HCT116 (cell line): ENCODE results near the gene GTPBP2. TPM values are rescaled to one million over a fixed set of nuclear protein-coding genes. Genes with fewer than 3 reads are reported as not detected.

Experiments
- ATAC-seq: fragments of 200-7000 bp; cut with Tn5 transposase; 2 replicates; pipeline ENCODE4 v1.9.1; 2020; ENCODE audit warnings: mild to moderate bottlenecking, moderate library complexity
- BruUV-seq: library from RNA; stranded (reverse); fragments of 400-500 nt; replicated peaks from 2 replicates; lab custom pipeline; 2021; lab: Mats Ljungman, UMichigan
- CTCF ChIA-PET: fragments of 300-600 bp; sonication (Branson Sonifier 250); formaldehyde crosslinking; loops from one replicate; lab custom pipeline; 2021; ENCODE audit warnings: antibody characterized with exemption; lab: Charles Lee
- POLR2A ChIA-PET: fragments of 300-600, 350-600 bp; sonication (Branson Sonifier 250); formaldehyde crosslinking; loops from one replicate; lab custom pipeline; 2021; ENCODE audit warnings: antibody characterized with exemption; lab: Charles Lee
- RAD21 ChIA-PET, 2 experiments: fragments of 300-600 bp; sonication (Branson Sonifier 250); formaldehyde crosslinking; loops; one replicate each; lab custom pipeline; 2023; ENCODE audit warnings: low total read pairs in 2 of 2; ENCODE audit not compliant: uncharacterized antibody in 2 of 2, unreplicated experiment in 2 of 2, low non-redundant PET in 1 of 2; lab: Charles Lee
- DNase-seq: peaks from one replicate; pipeline ENCODE4 v3.0.0-alpha.2; 2010; ENCODE audit warnings: low read depth, low spot score
- H2AFZ ChIP-seq: fragments of 200-600 bp; shearing (Covaris generic), sonication (generic); 2 replicates; pipeline ENCODE4 v1.6.1; 2017; ENCODE audit warnings: low read depth, mixed run types, mixed read lengths, antibody characterized with exemption, low read length; ENCODE audit not compliant: poor library complexity, severe bottlenecking
- H3K27ac ChIP-seq: 2 replicates; pipeline ENCODE4 v1.5.1; 2012; ENCODE audit warnings: low read depth, low read length
- H3K27me3 ChIP-seq: fragments of 200-600 bp; sonication (generic); 2 replicates; pipeline ENCODE4 v1.6.1; 2016; ENCODE audit warnings: mixed run types, low read length, mixed read lengths; ENCODE audit not compliant: insufficient read depth
- H3K36me3 ChIP-seq, 2 experiments: fragments of 200-500 bp in 1 of 2; fragments of 200-600 bp in 1 of 2; sonication (Bioruptor generic) in 1 of 2; sonication (generic) in 1 of 2; 2 replicates each; pipeline versions ENCODE4 v1.5.1 to v1.6.1; 2014 to 2016; ENCODE audit warnings: low read length in 2 of 2, inconsistent platforms in 1 of 2, mixed read lengths in 1 of 2, mixed run types in 1 of 2; ENCODE audit not compliant: insufficient read depth in 2 of 2, control insufficient read depth in 1 of 2
- H3K4me1 ChIP-seq, 2 experiments: fragments of 200-600 bp in 1 of 2; sonication (generic) in 1 of 2; 2 replicates each; pipeline versions ENCODE4 v1.5.1 to v1.6.1; 2012 to 2017; ENCODE audit warnings: low read length in 2 of 2, inconsistent platforms in 1 of 2, mild to moderate bottlenecking in 1 of 2, mixed read lengths in 1 of 2, mixed run types in 1 of 2, moderate library complexity in 1 of 2; ENCODE audit not compliant: insufficient read depth in 2 of 2, control insufficient read depth in 1 of 2
- H3K4me2 ChIP-seq: fragments of 200-600 bp; sonication (generic); 2 replicates; pipeline ENCODE4 v1.6.1; 2017; ENCODE audit warnings: mixed run types, low read length, mixed read lengths
- H3K4me3 ChIP-seq, 2 experiments: fragments of 200-600 bp in 1 of 2; sonication (generic) in 1 of 2; replicated peaks in 1 of 2; 2 replicates each; pipeline ENCODE4 v1.5.1; 2011 to 2016; ENCODE audit warnings: low read length in 2 of 2, control low read depth in 1 of 2, low read depth in 1 of 2, mild to moderate bottlenecking in 1 of 2, mixed read lengths in 1 of 2, mixed run types in 1 of 2
- H3K79me2 ChIP-seq: fragments of 200-600 bp; sonication (generic); 2 replicates; pipeline ENCODE4 v1.6.1; 2017; ENCODE audit warnings: mild to moderate bottlenecking, mixed run types, low read length, moderate library complexity, mixed read lengths; ENCODE audit not compliant: insufficient read depth
- H3K9ac ChIP-seq: fragments of 200-600 bp; sonication (generic); 2 replicates; pipeline ENCODE4 v1.6.1; 2016; ENCODE audit warnings: low read length, mixed read lengths
- H3K9me2 ChIP-seq: fragments of 200-600 bp; sonication (generic), shearing (Covaris generic); 2 replicates; pipeline ENCODE4 v1.6.1; 2017; ENCODE audit warnings: mixed run types, mild to moderate bottlenecking, moderate library complexity; ENCODE audit not compliant: insufficient read depth
- H3K9me3 ChIP-seq, 2 experiments: fragments of 200-500 bp in 1 of 2; fragments of 200-600 bp in 1 of 2; sonication (Bioruptor generic) in 1 of 2; sonication (generic) in 1 of 2; 2 replicates each; pipeline ENCODE4 v1.6.1; 2014 to 2017; ENCODE audit warnings: low read length in 2 of 2, mixed read lengths in 2 of 2, inconsistent platforms in 1 of 2, low read depth in 1 of 2, mild to moderate bottlenecking in 1 of 2, mixed run types in 1 of 2, moderate library complexity in 1 of 2; ENCODE audit not compliant: control insufficient read depth in 1 of 2, insufficient read depth in 1 of 2
- H4K20me1 ChIP-seq: fragments of 200-600 bp; sonication (generic), shearing (Covaris generic); 2 replicates; pipeline ENCODE4 v1.6.1; 2017; ENCODE audit warnings: mixed run types, mild to moderate bottlenecking, moderate library complexity; ENCODE audit not compliant: insufficient read depth
- ATF3 ChIP-seq: IDR thresholded peaks from 2 replicates; pipeline ENCODE4 v1.6.1; 2012
- CBX3 ChIP-seq: IDR thresholded peaks from 2 replicates; pipeline ENCODE4 v1.6.1; 2012; ENCODE audit warnings: low read depth
- CEBPB ChIP-seq: IDR thresholded peaks from 2 replicates; pipeline ENCODE4 v1.6.1; 2012; ENCODE audit warnings: low read depth
- CTCF ChIP-seq, 3 experiments: fragments of 200-600 bp in 1 of 3; sonication (generic) in 1 of 3; IDR thresholded peaks in 2 of 3; conservative IDR thresholded peaks in 1 of 3; 2 replicates each; pipeline ENCODE4 v1.5.1; 2012 to 2017; ENCODE audit warnings: low read depth in 2 of 3, low read length in 2 of 3, antibody characterized with exemption in 1 of 3, borderline replicate concordance in 1 of 3, control low read depth in 1 of 3, mild to moderate bottlenecking in 1 of 3, mixed read lengths in 1 of 3, mixed run types in 1 of 3, moderate library complexity in 1 of 3; ENCODE audit not compliant: insufficient read depth in 1 of 3
- EGR1 ChIP-seq: IDR thresholded peaks from 2 replicates; pipeline ENCODE4 v1.6.1; 2012; ENCODE audit warnings: low read depth
- ELF1 ChIP-seq: IDR thresholded peaks from 2 replicates; pipeline ENCODE4 v1.6.1; 2012; ENCODE audit warnings: low read depth, borderline replicate concordance
- EZH2 ChIP-seq: fragments of 200-600 bp; sonication (generic); IDR thresholded peaks from 2 replicates; pipeline ENCODE4 v1.6.1; 2017; ENCODE audit warnings: antibody characterized with exemption, mixed run types
- EZH2phosphoT487 ChIP-seq: fragments of 200-600 bp; IDR thresholded peaks from 2 replicates; pipeline ENCODE4 v1.6.1; 2018; ENCODE audit warnings: antibody characterized with exemption, borderline replicate concordance
- FOSL1 ChIP-seq: IDR thresholded peaks from 2 replicates; pipeline ENCODE4 v1.6.1; 2012; ENCODE audit warnings: low read depth
- JUND ChIP-seq: IDR thresholded peaks from 2 replicates; pipeline ENCODE4 v1.6.1; 2012
- MAX ChIP-seq: IDR thresholded peaks from 2 replicates; pipeline ENCODE4 v1.6.1; 2012
- POLR2A ChIP-seq: IDR thresholded peaks from 2 replicates; pipeline ENCODE4 v1.7.0; 2011; ENCODE audit warnings: borderline replicate concordance; ENCODE audit not compliant: insufficient read depth, insufficient read length; ENCODE audit errors: extremely low read depth
- POLR2AphosphoS5 ChIP-seq: IDR thresholded peaks from 2 replicates; pipeline ENCODE4 v1.6.1; 2011; ENCODE audit warnings: mild to moderate bottlenecking, low read depth, low read length, moderate library complexity
- REST ChIP-seq: IDR thresholded peaks from 2 replicates; pipeline ENCODE4 v1.6.1; 2012; ENCODE audit warnings: low read depth
- SIN3A ChIP-seq: IDR thresholded peaks from 2 replicates; pipeline ENCODE4 v1.6.1; 2012; ENCODE audit warnings: low read depth
- SP1 ChIP-seq: IDR thresholded peaks from 2 replicates; pipeline ENCODE4 v1.6.1; 2012; ENCODE audit warnings: low read depth
- SRF ChIP-seq: IDR thresholded peaks from 2 replicates; pipeline ENCODE4 v1.6.1; 2012; ENCODE audit warnings: low read depth
- TCF7L2 ChIP-seq: IDR thresholded peaks from 2 replicates; pipeline ENCODE4 v1.7.0; 2011; ENCODE audit warnings: borderline replicate concordance, inconsistent platforms; ENCODE audit not compliant: insufficient read depth, insufficient read length; ENCODE audit errors: extremely low read depth
- ZFX ChIP-seq: fragments of 450-650 bp; IDR thresholded peaks from 2 replicates; pipeline ENCODE4 v1.6.1; 2017
- ZNF274 ChIP-seq: fragments of 200-500 bp; sonication (Bioruptor generic); IDR thresholded peaks from 2 replicates; pipeline ENCODE4 v1.6.1; 2014; ENCODE audit warnings: mild to moderate bottlenecking, low read depth, low read length, inconsistent platforms
- intact Hi-C: fragments of 100-400 bp; cut with micrococcal nuclease; formaldehyde crosslinking; loops from 2 replicates; pipeline ENCODE4 v1.10.0; 2022
- total RNA-seq: library from RNA; stranded (reverse); gene quantifications from one replicate; pipeline ENCODE4 v1.2.1, GENCODE V29; 2021; ENCODE audit not compliant: unreplicated experiment

The GTPBP2 gene
- total RNA-seq, 1 experiment from 2014 or later: 98.0 TPM

- no TSS peak for BruUV-seq
- Histone ChIP-seq H2AFZ (no peak overlapping the region), H3K9me2 (no peaks in the 10 kb centered on the region), H3K4me1 (no peaks in the 10 kb centered on the region), H3K27me3 (no peaks in the 10 kb centered on the region), H3K4me2 (no peak overlapping the region), H4K20me1 (no peaks in the 10 kb centered on the region), H3K9ac (no peak overlapping the region), H3K27ac (no peak overlapping the region), H3K9me3 (no peaks in the 10 kb centered on the region), H3K79me2 (no peaks in the 10 kb centered on the region), H3K36me3 (no peaks in the 10 kb centered on the region), H3K4me3 (no peak overlapping the region)
- DNase-seq (no peak), ATAC-seq (no peak)
- RAD21 ChIA-PET: no interaction called here
- CTCF ChIA-PET: interaction anchor here (1.0 kb wide), 1 partner anchor 19 kb away, joined by 3 read pairs; no protein-coding TSS in a partner anchor
- POLR2A ChIA-PET: no interaction called here
- intact Hi-C loops: no loop called here
- TF ChIP-seq REST (no peak), FOSL1 (no peak), CTCF (IDR thresholded peaks at IDR 0.05 in 2 of 3, conservative IDR thresholded peaks at IDR 0.05 in 1 of 3; ENCODE audit: borderline replicate concordance in 1 of 3, insufficient read depth in 1 of 3, low read depth in 2 of 3, low read length in 2 of 3) (no peak), ATF3 (no peak), POLR2A (no peak), TCF7L2 (no peak), SIN3A (no peak), ZFX (no peak), POLR2AphosphoS5 (no peak), CBX3 (no peak), ZNF274 (no peak), MAX (no peak), JUND (no peak), SP1 (no peak), CEBPB (no peak), EZH2 (no peak), EZH2phosphoT487 (no peak), SRF (no peak), EGR1 (no peak), ELF1 (no peak)
These were observed 19.2 kb upstream of the GTPBP2 start for GRCh38 chr6:43648248-43648647.
